Stomach (tissue), 4 donors: ENCODE results near the gene COL4A1.

Experiments used
- POLR2A ChIP-seq, 4 donors: fragments of 450-650 bp; IDR thresholded peaks; one replicate each; pipeline ENCODE4 v1.6.1; 2016; ENCODE audit warnings: antibody characterized with exemption in 4 of 4, control low read depth in 2 of 4, mild to moderate bottlenecking in 1 of 4, moderate library complexity in 1 of 4
- TF ChIP-seq, protein P1 (sequence below), 7 experiments: fragments of 450-650 bp in 4 of 7; fragments of 200-600 bp in 3 of 7; sonication (generic) in 3 of 7; IDR thresholded peaks; one replicate each; pipeline ENCODE4 v1.5.1; 2016 to 2019; ENCODE audit warnings: antibody characterized with exemption in 7 of 7, control low read depth in 2 of 7, mild to moderate bottlenecking in 1 of 7

DNA sequence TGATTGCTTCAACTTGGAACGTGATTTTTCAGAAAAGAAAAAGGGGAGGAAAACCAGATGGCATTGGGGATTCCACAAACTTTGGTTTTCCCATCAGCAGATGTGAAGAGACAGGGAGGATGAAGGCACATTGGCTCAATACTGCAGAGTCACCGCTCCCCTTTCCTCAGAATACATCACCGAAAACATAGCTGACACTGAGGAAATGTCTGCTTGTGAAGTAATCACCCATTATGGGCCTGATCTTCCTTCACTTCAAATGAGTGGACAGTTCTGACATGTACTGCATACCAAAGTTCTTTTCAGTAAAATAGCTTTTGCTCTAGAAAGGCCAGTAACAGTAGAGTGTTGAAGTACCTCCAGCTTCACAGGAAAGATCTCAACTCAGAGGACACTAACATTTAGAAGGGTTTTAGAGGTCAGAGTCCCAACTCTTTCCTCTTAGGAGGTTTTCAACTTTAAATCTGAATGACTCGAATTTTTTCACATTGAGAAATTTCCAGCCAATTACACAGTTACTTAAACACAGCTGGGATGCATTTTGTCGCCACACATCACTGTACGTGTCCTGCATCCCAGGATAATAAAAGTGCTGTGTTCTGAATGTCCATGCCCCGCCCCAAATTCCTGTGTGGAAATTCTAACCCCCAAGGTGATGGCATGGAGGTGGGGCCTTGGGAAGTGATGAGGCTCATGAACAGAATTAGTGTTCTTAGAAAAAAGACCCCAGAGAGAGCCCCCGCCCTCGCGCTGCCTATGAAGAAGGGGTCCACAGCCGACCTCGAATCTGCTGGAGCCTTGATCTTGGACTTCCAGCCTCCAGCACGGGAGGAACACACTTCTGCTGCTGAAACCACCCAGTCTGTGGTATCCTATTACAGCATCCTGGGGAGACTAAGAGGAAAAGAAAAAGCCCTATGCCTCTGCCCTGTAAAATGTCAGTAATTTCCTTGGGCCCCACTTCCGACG, 77.7 kb downstream of the COL4A1 start:
- TF ChIP-seq, protein P1, sequence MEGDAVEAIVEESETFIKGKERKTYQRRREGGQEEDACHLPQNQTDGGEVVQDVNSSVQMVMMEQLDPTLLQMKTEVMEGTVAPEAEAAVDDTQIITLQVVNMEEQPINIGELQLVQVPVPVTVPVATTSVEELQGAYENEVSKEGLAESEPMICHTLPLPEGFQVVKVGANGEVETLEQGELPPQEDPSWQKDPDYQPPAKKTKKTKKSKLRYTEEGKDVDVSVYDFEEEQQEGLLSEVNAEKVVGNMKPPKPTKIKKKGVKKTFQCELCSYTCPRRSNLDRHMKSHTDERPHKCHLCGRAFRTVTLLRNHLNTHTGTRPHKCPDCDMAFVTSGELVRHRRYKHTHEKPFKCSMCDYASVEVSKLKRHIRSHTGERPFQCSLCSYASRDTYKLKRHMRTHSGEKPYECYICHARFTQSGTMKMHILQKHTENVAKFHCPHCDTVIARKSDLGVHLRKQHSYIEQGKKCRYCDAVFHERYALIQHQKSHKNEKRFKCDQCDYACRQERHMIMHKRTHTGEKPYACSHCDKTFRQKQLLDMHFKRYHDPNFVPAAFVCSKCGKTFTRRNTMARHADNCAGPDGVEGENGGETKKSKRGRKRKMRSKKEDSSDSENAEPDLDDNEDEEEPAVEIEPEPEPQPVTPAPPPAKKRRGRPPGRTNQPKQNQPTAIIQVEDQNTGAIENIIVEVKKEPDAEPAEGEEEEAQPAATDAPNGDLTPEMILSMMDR (IDR thresholded peaks at IDR 0.05): no peak
- no peak for TF ChIP-seq POLR2A (IDR thresholded peaks at IDR 0.05)
